Glutamatergic neuron (in vitro differentiated cells): ENCODE data around the gene C22orf15. TPM values are rescaled to one million over a fixed set of nuclear protein-coding genes. Genes with fewer than 3 reads are reported as not detected.

Experiments used
- DNase-seq: peaks from one replicate; pipeline ENCODE4 v3.0.0; 2022
- H3K27ac Mint-ChIP-seq: one replicate; pipeline ENCODE4 v1.8.0; 2020; ENCODE audit warnings: mild to moderate bottlenecking, mixed read lengths, inconsistent platforms; ENCODE audit not compliant: unreplicated experiment
- H3K27me3 Mint-ChIP-seq: one replicate; pipeline ENCODE4 v1.8.0; 2020; ENCODE audit warnings: mild to moderate bottlenecking, moderate library complexity, mixed read lengths, inconsistent platforms; ENCODE audit not compliant: unreplicated experiment
- H3K36me3 Mint-ChIP-seq: one replicate; pipeline ENCODE4 v1.8.0; 2020; ENCODE audit warnings: mild to moderate bottlenecking, mixed read lengths, inconsistent platforms; ENCODE audit not compliant: unreplicated experiment
- H3K4me1 Mint-ChIP-seq: one replicate; pipeline ENCODE4 v1.8.0; 2020; ENCODE audit warnings: mild to moderate bottlenecking, low read depth, mixed read lengths, inconsistent platforms; ENCODE audit not compliant: unreplicated experiment
- H3K4me3 Mint-ChIP-seq: one replicate; pipeline ENCODE4 v1.8.0; 2020; ENCODE audit warnings: mild to moderate bottlenecking, mixed read lengths, inconsistent platforms; ENCODE audit not compliant: unreplicated experiment
- H3K9me3 Mint-ChIP-seq: one replicate; pipeline ENCODE4 v1.8.0; 2020; ENCODE audit warnings: mild to moderate bottlenecking, moderate library complexity, mixed read lengths, inconsistent platforms; ENCODE audit not compliant: unreplicated experiment
- total RNA-seq: library from RNA; stranded (reverse); fragmentation: NEBNext Ultra II Directional; extraction: Animal tissue kit (Norgen Biotek cat#: 25700); gene quantifications from one replicate; pipeline ENCODE4 v1.2.1, GENCODE V29; 2021; ENCODE audit not compliant: unreplicated experiment
- TF ChIP-seq, protein P1 (sequence below): fragments of 200-600 bp; sonication (generic); IDR thresholded peaks from one replicate; pipeline ENCODE4 v1.5.0; 2021; ENCODE audit not compliant: partially characterized antibody, unreplicated experiment

Gene C22orf15
- total RNA-seq, 1 donor from 2014 or later, result not detected

DNA sequence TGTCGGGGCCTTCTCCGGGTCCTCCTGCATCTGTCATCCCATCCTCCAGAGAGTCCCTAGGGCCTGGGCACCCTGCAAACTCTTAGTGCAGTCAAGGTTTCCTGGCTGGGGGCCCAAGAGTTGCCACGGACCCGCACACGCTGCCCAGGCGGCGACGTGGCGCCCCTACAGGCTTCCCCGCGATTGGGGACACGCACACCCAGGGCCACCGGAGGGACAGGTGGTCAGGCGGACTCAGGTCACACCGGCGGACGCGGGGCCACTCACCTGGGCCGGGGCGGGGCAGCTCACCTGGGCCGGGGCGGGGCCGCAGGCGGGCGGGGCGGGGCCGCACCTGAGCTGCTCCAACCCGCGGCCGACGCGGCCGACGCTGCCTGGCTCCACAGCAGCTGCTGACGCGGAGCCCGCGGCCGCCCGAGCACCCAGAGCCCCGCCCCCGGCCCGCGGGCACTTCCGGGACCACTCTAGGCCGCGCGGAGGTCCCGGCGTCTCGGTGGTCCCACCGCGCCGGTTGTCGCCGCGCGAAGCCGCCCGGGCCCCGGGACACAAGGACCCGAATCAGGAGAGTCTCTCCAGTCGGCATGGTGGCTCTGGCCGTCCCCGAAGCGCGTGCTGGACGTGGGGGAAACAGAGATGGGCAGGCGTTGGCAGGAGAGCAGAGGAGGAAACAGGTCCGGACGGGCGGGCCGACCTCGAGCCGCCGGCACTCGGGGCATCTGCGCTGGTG is 11.9 kb upstream of the C22orf15 start, which contains the start of gene ZNF70:
Gene ZNF70, minus strand, starts transcription at position 399 of the 727 bp plus-strand sequence. CDS start 5,972 bp downstream, outside the sequence.
- peaks cover 2% of the 10 kb centered on the region for H3K4me1 Mint-ChIP-seq
- H3K27me3 Mint-ChIP-seq, result peaks cover 10% of the 10 kb centered on the region
- DNase-seq, result peak; percentile 87
- H3K36me3 Mint-ChIP-seq, result no peaks in the 10 kb centered on the region
- H3K4me3 Mint-ChIP-seq, result peak within 1 kb of the TSS; percentile 87
- peaks cover 9% of the 10 kb centered on the region for H3K9me3 Mint-ChIP-seq
- H3K27ac Mint-ChIP-seq, result peak within 1 kb of the TSS; percentile 76
- TF ChIP-seq, protein P1, sequence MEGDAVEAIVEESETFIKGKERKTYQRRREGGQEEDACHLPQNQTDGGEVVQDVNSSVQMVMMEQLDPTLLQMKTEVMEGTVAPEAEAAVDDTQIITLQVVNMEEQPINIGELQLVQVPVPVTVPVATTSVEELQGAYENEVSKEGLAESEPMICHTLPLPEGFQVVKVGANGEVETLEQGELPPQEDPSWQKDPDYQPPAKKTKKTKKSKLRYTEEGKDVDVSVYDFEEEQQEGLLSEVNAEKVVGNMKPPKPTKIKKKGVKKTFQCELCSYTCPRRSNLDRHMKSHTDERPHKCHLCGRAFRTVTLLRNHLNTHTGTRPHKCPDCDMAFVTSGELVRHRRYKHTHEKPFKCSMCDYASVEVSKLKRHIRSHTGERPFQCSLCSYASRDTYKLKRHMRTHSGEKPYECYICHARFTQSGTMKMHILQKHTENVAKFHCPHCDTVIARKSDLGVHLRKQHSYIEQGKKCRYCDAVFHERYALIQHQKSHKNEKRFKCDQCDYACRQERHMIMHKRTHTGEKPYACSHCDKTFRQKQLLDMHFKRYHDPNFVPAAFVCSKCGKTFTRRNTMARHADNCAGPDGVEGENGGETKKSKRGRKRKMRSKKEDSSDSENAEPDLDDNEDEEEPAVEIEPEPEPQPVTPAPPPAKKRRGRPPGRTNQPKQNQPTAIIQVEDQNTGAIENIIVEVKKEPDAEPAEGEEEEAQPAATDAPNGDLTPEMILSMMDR, result no peak

DNA sequence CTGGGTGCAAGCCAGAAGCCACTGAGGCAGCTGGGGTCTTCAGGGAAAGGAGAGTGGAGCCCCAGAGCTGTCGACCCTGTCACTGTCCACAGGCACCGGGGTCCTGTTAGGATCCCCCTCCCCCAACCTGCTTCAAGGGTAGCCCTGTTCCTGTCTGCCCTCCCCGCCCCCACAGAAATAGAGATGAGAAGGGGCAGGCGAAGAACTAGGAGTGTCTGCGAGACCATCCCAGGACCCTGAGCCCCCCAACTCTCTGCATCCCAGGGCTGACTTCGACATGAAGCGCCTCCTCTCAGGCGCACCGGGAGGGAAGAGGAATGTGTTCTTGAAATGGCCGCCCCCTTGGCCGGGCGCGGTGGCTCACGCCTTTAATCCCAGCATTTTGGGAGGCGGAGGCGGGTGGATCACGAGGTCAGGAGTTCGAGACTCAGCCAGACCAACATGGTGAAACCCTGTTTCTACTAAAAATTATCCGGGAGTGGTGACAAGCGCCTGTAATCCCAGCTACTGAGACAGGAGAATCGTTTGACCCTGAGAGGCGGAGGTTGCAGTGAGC is 11.3 kb upstream of the C22orf15 start:
- H3K4me3 Mint-ChIP-seq, result peak overlapping the region; percentile 83
- peak overlapping the region; percentile 76 for H3K27ac Mint-ChIP-seq
- TF ChIP-seq, protein P1, result no peak
- H3K4me1 Mint-ChIP-seq, result peaks cover 2% of the 10 kb centered on the region
- H3K27me3 Mint-ChIP-seq, result peaks cover 11% of the 10 kb centered on the region
- no peaks in the 10 kb centered on the region for H3K36me3 Mint-ChIP-seq
- no peak for DNase-seq
- peaks cover 9% of the 10 kb centered on the region for H3K9me3 Mint-ChIP-seq

DNA sequence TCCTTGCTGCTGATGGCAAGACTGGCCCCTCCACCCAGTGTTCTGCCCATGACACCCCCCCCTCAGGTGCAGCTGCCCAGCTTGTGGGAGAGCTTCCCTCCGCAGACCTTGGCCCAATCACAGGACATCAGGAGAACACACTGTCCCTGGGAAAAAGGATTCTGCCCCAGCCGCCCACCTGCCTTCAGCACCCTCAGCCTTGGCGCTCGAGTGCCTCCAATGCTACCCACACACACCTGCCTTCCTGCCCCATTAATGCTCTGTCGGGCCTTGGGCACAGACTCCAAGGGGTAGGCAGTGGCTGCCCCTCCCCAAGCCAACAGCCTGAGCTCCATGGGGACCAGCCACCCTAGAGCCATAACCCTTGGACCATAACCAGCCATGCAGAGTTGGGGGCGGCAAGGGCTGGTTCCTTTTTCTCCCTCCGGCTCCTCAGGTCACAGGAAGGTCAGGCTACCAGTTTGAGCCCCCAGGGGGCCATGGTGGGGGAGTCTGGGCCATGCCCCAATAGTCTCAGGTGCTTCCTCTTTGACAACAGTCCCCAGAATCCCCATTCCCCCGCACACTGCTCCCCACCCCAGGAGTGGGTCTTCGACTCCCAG is 10.6 kb upstream of the C22orf15 start:
- DNase-seq, result no peak
- Mint-ChIP-seq H3K4me1 (peaks cover 2% of the 10 kb centered on the region), H3K27ac (no peak overlapping the region), H3K9me3 (peaks cover 9% of the 10 kb centered on the region), H3K27me3 (peaks cover 13% of the 10 kb centered on the region), H3K36me3 (no peaks in the 10 kb centered on the region), H3K4me3 (peak overlapping the region; percentile 68)
- TF ChIP-seq, protein P1, result no peak

DNA sequence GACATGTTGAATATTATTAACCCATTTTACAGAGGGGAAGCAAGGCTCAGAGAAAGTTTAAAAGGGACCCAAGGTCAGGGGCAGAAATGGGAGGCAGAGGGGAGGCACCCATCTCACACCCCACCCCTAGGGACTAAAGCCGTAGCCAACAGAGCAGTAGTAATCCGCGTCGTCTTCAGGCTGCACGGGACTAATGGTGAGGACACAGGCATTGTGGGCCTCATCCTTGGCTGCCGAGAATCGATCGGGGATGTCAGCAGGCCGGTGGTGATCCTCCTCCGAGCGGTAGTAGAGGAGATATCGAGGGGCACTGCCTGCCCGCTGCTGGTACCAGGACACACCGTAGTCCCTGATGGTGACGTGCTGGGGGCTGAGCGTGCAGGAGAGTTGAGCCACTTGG is 10.0 kb upstream of the C22orf15 start:
- Mint-ChIP-seq H3K27me3 (peaks cover 13% of the 10 kb centered on the region), H3K27ac (no peak overlapping the region), H3K4me3 (no peak overlapping the region), H3K4me1 (peaks cover 2% of the 10 kb centered on the region), H3K9me3 (peaks cover 9% of the 10 kb centered on the region), H3K36me3 (no peaks in the 10 kb centered on the region)
- TF ChIP-seq, protein P1, result no peak
- DNase-seq, result no peak

DNA sequence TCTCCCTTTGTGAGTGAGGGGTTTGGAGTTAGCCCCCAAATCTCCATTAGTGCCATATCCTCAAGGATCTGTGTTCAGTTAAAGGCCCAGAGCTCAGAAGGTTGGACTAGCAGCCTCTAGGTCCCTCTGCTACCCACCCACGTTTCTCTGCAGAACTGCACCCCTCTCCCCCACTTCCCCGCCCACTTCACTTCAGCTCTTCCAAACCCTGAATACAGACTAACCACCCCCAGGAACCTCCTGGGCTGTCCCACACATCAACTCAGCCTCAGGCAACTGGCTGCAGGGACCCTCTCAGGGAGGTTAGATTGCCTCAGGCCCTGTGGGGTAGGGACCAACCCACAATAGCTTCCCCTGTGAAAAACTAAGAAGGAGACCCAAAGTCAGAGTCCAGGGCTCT is 9.4 kb upstream of the C22orf15 start:
- Mint-ChIP-seq H3K27ac (no peak overlapping the region), H3K9me3 (peaks cover 9% of the 10 kb centered on the region), H3K27me3 (peaks cover 13% of the 10 kb centered on the region), H3K4me1 (peaks cover 2% of the 10 kb centered on the region), H3K36me3 (no peaks in the 10 kb centered on the region), H3K4me3 (no peak overlapping the region)
- TF ChIP-seq, protein P1, result no peak
- no peak for DNase-seq
